DMS53 (cell line): Measurements from ENCODE around the gene LRRC27.
A peak's percentile ranks its signal among the peaks of the same experiment; 100 is the strongest.
"Not testable (repeated sequence)": the region's sequence is repeated elsewhere in the genome, so short reads cannot be mapped to it uniquely, and the experiment has no call there.

Experiments used
- DNase-seq: peaks from one replicate; lab custom pipeline; 2025; lab: John Stamatoyannopoulos, UW

LRRC27 gene

DNA sequence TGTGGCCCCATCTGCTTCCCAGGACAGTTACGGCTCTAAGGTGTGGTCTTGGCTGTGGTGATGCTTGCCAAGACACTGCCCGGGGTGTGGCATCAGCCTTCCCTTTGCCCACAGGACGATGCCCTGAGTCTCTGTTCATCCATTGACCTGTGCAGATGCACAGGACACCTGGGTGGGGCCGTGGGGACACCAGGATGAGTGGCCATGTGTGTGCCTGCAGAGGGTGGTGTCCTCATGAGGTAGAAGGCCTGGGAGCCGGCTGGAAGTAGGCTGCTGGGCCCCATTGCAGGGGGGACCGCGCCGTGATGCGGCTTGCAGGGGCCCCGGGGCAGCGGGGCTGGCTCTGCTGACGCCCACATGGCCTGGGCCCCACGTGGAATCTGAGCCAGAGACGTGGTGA is 42.6 kb downstream of the LRRC27 start:
- no peak for DNase-seq

DNA sequence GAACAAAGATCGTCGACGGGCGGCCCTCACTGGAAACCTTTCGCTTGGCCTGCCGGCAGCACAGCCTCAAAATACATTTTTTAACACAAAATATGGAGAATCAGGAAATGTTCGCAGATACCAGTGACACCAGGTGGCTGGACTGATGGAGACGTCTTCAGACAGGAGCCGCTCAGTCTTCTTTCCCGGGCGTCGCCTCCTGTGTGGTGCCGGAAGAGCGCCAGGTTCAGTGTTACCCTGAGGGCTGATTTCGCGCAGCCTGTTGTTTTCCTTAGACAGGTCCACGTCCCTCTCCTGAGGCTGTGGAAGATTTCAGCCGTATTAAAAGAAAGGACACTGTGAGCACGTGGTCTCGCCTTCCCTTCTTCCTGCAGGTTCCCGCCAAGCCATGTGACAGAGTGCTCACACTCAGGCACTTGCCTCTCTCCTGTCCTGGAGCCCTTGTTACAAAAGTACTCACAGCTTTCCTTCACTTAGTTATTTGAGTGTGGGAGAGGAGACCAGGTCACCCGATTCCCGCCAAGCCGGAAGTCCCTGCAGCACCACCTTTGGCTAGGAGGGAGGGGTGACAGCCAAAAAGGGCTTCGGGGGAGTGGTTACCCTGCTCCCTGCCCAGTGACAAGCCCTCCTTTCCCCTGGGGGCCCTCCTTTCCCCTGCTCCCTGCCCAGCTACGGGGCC is 43.3 kb downstream of the LRRC27 start:
- no peak for DNase-seq

- DNase-seq = no peak
These were observed 43.9 kb downstream of the LRRC27 start for GRCh38 chr10:132375795-132376297.

- DNase-seq = no peak
These were observed 44.4 kb downstream of the LRRC27 start for GRCh38 chr10:132376394-132376851.

DNA sequence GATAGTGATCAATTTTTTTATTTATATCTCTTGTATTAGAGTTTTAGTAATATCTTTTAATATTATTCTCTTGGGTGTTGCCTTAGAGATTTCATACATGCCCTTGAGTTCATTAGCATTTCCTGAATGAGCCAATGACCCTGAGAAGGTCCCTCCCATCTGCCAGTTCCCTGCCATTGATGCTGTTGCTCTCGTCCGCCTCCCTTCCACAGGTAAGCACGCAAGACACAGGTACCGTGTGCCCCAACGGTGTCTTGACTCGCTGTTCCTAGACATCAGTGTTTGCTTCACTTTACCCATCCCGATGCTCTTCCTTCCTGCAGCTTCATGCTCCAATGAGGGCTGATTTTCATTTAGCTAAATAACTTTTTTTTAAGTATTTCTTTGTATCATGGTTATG is 45.3 kb downstream of the LRRC27 start:
- DNase-seq = no peak

DNA sequence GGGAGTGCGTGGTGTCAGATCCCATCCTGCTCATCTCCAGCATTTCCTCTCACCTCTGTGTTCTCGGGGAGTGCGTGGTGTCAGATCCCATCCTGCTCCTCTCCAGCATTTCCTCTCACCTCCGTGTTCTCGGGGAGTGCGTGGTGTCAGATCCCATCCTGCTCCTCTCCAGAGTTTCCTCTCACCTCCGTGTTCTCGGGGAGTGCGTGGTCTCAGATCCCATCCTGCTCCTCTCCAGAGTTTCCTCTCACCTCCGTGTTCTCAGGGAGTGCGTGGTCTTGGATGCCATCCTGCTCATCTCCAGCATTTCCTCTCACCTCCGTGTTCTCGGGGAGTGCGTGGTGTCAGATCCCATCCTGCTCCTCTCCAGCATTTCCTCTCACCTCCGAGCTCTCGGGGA is 47.0 kb downstream of the LRRC27 start:
- not testable (repeated sequence) for DNase-seq

- not testable (repeated sequence) for DNase-seq
These were observed 49.0 kb downstream of the LRRC27 start for GRCh38 chr10:132380986-132381385.

DNA sequence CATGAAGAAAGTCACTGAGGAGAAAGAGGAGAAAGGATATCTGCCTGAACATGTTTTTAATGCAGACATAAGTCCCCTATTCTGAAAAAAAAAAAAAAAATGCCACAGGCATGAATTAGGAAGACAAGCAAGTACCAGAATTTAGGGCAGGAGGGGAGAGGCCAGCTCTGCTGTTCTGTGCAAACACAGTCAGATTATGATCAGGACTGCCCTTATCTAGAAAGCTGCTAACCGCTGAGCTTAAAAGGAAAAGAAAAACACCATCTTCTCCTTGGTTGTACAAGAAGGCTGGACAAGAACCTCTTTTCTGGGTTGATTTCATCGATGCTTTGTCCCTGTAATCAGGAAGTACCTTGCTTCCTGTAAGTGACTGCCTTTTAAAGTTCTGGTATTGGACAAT is 49.7 kb downstream of the LRRC27 start:
- DNase-seq = no peak

- DNase-seq = no peak
These were observed 50.4 kb downstream of the LRRC27 start for GRCh38 chr10:132382231-132382922.

DNA sequence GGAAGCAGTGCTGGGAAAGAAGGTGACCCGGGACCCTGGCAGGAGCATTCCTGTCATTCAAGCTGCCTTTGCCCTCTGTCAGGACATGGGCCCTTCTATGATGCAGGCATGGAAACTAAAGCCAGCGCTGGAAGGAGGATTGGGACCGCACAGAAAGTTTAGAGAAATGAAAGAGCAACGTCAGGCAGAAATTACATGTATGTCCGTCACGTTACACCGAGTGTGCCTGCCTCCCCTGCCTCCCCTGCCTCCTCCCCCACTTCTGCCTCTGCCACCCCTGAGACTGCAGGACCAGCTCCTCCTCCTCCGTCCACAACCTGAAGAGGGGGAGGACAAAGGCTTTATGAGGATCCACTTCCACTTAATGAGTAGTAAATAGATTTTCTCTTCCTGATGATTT is 51.1 kb downstream of the LRRC27 start:
- DNase-seq = no peak

GRCh38 chr10:132383751-132384196 is 51.8 kb downstream of the LRRC27 start:
- DNase-seq = no peak

DNA sequence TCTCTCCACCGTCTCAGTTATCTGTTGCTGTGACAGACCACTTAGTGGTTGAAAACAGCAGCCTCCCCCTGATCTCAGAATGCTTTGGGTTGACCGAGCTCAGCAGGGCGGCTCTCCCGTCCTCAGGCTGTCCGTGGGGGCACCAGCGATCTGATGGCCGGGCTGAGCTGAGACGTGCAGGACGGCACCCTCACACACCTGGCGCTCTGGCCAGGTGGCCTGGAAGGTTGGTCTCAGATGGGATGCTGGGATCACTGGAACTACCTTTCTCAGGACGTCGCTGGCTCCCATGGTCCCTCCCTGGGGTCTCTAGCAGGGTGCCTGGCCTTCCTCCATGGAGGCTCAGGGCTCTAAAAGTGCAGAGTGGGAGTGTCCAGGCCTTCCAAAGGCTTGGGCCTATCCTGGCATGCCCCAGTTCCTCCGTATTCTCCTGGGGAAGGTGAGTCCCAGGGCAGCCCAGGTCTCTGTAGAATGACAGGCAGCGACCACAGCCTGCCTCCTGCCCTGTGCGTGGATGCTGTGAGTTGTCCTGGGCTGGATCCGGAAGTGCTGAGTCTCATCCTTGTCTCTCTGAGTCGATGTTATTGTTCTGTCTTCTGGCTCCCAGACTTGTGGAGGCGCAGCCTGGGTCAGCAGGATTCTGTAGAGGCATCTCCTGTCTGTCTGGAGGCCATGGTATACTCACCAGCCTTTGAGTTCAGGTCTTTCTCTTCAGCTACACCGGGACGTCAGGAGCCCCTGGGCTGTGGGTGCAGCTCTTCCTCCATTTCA is 52.8 kb downstream of the LRRC27 start:
- no peak for DNase-seq

DNA sequence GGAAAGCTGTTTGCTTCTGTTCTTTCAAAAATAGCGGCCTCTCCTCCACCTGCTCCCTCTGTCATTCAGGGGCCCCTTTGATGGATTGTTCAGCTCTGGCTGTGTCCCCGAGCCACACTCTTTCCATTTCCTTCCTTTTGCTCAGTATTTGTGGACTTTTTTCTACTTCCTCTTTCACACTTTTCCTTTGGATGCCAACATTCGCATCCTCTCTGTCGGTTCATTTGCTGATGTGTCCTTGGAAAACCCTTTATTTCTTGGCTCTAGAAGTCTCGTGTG is 53.3 kb downstream of the LRRC27 start:
- no peak for DNase-seq

- no peak for DNase-seq
These were observed 53.9 kb downstream of the LRRC27 start for GRCh38 chr10:132385721-132386418.

GRCh38 chr10:132386419-132386831 is 54.4 kb downstream of the LRRC27 start:
- DNase-seq = no peak

- not testable (repeated sequence) for DNase-seq
These were observed 54.9 kb downstream of the LRRC27 start for GRCh38 chr10:132386896-132387295.

- DNase-seq = peak; percentile 75
These were observed 55.8 kb downstream of the LRRC27 start for GRCh38 chr10:132387764-132388210.

- DNase-seq = peak; percentile 75
These were observed 57.0 kb downstream of the LRRC27 start for GRCh38 chr10:132388891-132389432.

- DNase-seq = peak; percentile 90
These were observed 57.6 kb downstream of the LRRC27 start for GRCh38 chr10:132389433-132390169.

- no peak for DNase-seq
These were observed 58.4 kb downstream of the LRRC27 start for GRCh38 chr10:132390170-132390920.
